WTC11 (cell line): ENCODE results near the gene NRF1. TPM values are rescaled to one million over a fixed set of nuclear protein-coding genes. Genes with fewer than 3 reads are reported as not detected.

Source experiments
- ATAC-seq: fragments of 200-7000 bp; cut with Tn5 transposase; 2 replicates; pipeline ENCODE4 v1.10.0; 2021; ENCODE audit warnings: mild to moderate bottlenecking, moderate library complexity
- CTCF ChIA-PET: fragments of 300-600 bp; sonication (Branson Sonifier 250); formaldehyde crosslinking; loops from one replicate; lab custom pipeline; 2021; ENCODE audit warnings: antibody characterized with exemption; lab: Charles Lee
- POLR2A ChIA-PET: fragments of 350-600 bp; sonication (Branson Sonifier 250); formaldehyde crosslinking; loops from one replicate; lab custom pipeline; 2021; ENCODE audit warnings: antibody characterized with exemption; lab: Charles Lee
- DNase-seq: peaks from one replicate; pipeline ENCODE4 v3.0.0; 2021; ENCODE audit warnings: low spot score
- H3K27ac Mint-ChIP-seq: 2 replicates; pipeline ENCODE4 v1.8.0; 2021; ENCODE audit warnings: mixed read lengths
- H3K27me3 Mint-ChIP-seq: 2 replicates; pipeline ENCODE4 v1.8.0; 2021; ENCODE audit warnings: low read depth, mild to moderate bottlenecking, moderate library complexity, mixed read lengths
- H3K36me3 Mint-ChIP-seq: 2 replicates; pipeline ENCODE4 v1.8.0; 2021; ENCODE audit warnings: mixed read lengths
- H3K4me1 Mint-ChIP-seq: 2 replicates; pipeline ENCODE4 v1.8.0; 2022; ENCODE audit warnings: mixed read lengths
- H3K4me3 Mint-ChIP-seq: 2 replicates; pipeline ENCODE4 v1.8.0; 2021; ENCODE audit warnings: mild to moderate bottlenecking, moderate library complexity, mixed read lengths
- H3K9me3 Mint-ChIP-seq: 2 replicates; pipeline ENCODE4 v1.8.0; 2021; ENCODE audit warnings: mixed read lengths
- ATF1 ChIP-seq: sonication (generic); formaldehyde crosslinking; IDR thresholded peaks from 2 replicates; pipeline ENCODE4 v1.8.1; 2023; ENCODE audit warnings: mild to moderate bottlenecking, moderate library complexity, missing genetic modification reagents
- ATF6 ChIP-seq: sonication (generic); formaldehyde crosslinking; IDR thresholded peaks from 2 replicates; pipeline ENCODE4 v1.8.1; 2023; ENCODE audit warnings: mild to moderate bottlenecking, missing genetic modification reagents
- CBFB ChIP-seq: sonication (generic); formaldehyde crosslinking; IDR thresholded peaks from 2 replicates; pipeline ENCODE4 v1.8.1; 2022; ENCODE audit warnings: mild to moderate bottlenecking, low read depth, missing genetic modification reagents
- CDX4 ChIP-seq: fragments of 250-450 bp; sonication (Bioruptor Pico); IDR thresholded peaks from 2 replicates; pipeline ENCODE4 v1.9.0; 2021; ENCODE audit warnings: moderate library complexity, mild to moderate bottlenecking, inconsistent platforms, borderline replicate concordance
- CREM ChIP-seq: sonication (generic); formaldehyde crosslinking; IDR thresholded peaks from 2 replicates; pipeline ENCODE4 v1.8.1; 2022; ENCODE audit warnings: mild to moderate bottlenecking, missing genetic modification reagents, moderate library complexity
- E2F1 ChIP-seq: sonication (generic); formaldehyde crosslinking; IDR thresholded peaks from 2 replicates; pipeline ENCODE4 v1.8.0; 2022; ENCODE audit warnings: mild to moderate bottlenecking, missing genetic modification reagents
- FOXP1 ChIP-seq: sonication (generic); formaldehyde crosslinking; IDR thresholded peaks from 2 replicates; pipeline ENCODE4 v1.8.0; 2022; ENCODE audit warnings: missing genetic modification reagents, mild to moderate bottlenecking, moderate library complexity, borderline replicate concordance
- GTF2I ChIP-seq: fragments of 250-450 bp; sonication (Bioruptor Pico); conservative IDR thresholded peaks from 2 replicates; pipeline ENCODE4 v1.4.0; 2021; ENCODE audit warnings: mild to moderate bottlenecking
- JAZF1 ChIP-seq: fragments of 250-450 bp; sonication (Bioruptor Pico); IDR thresholded peaks from 2 replicates; pipeline ENCODE4 v1.9.0; 2021; ENCODE audit warnings: moderate library complexity, mild to moderate bottlenecking, inconsistent platforms
- MAX ChIP-seq: sonication (generic); formaldehyde crosslinking; IDR thresholded peaks from 2 replicates; pipeline ENCODE4 v1.8.0; 2022; ENCODE audit warnings: mild to moderate bottlenecking, missing genetic modification reagents
- NFATC4 ChIP-seq: fragments of 250-450 bp; sonication (Bioruptor Pico); IDR thresholded peaks from 2 replicates; pipeline ENCODE4 v1.9.0; 2021; ENCODE audit warnings: mild to moderate bottlenecking
- OVOL2 ChIP-seq: fragments of 250-450 bp; sonication (Bioruptor Pico); IDR thresholded peaks from 2 replicates; pipeline ENCODE4 v1.9.0; 2021; ENCODE audit warnings: mild to moderate bottlenecking, borderline replicate concordance
- PRDM15 ChIP-seq: sonication (generic); formaldehyde crosslinking; IDR thresholded peaks from 2 replicates; pipeline ENCODE4 v1.8.0; 2022; ENCODE audit warnings: missing genetic modification reagents
- PRRX2 ChIP-seq: fragments of 250-450 bp; sonication (Bioruptor Pico); IDR thresholded peaks from 2 replicates; pipeline ENCODE4 v1.8.0; 2021; ENCODE audit warnings: mild to moderate bottlenecking
- USF1 ChIP-seq: sonication (generic); formaldehyde crosslinking; IDR thresholded peaks from 2 replicates; pipeline ENCODE4 v1.8.0; 2022; ENCODE audit warnings: mild to moderate bottlenecking, missing genetic modification reagents
- ZMAT4 ChIP-seq: fragments of 250-450 bp; sonication (Bioruptor Pico); IDR thresholded peaks from 2 replicates; pipeline ENCODE4 v1.9.0; 2021; ENCODE audit warnings: mild to moderate bottlenecking
- ZNF263 ChIP-seq: sonication (generic); formaldehyde crosslinking; IDR thresholded peaks from 2 replicates; pipeline ENCODE4 v1.8.1; 2022; ENCODE audit warnings: low read depth, mild to moderate bottlenecking, moderate library complexity, missing genetic modification reagents
- ZNF532 ChIP-seq: fragments of 250-450 bp; sonication (Bioruptor Pico); IDR thresholded peaks from 2 replicates; pipeline ENCODE4 v1.9.0; 2021; ENCODE audit warnings: mild to moderate bottlenecking, borderline replicate concordance
- ZNF671 ChIP-seq: fragments of 250-450 bp; sonication (Bioruptor Pico); IDR thresholded peaks from 2 replicates; pipeline ENCODE4 v1.8.0; 2021; ENCODE audit warnings: mild to moderate bottlenecking
- total RNA-seq: library from RNA; stranded (reverse); gene quantifications from 3 replicates; pipeline ENCODE4 v1.2.3, GENCODE V29; 2021

The NRF1 gene
- total RNA-seq, 1 experiment from 2014 or later = 16.4 TPM

GRCh38 chr7:129703751-129704150 lies 92.2 kb downstream of the NRF1 start:
- POLR2A ChIA-PET = interaction anchor here (0.6 to 0.9 kb wide), 3 partner anchors 42 to 152 kb away, joined by 3 to 5 read pairs (median 5); no protein-coding TSS in a partner anchor
- Mint-ChIP-seq H3K4me3 (no peak overlapping the region), H3K27me3 (no peaks in the 10 kb centered on the region), H3K27ac (no peak overlapping the region), H3K9me3 (no peaks in the 10 kb centered on the region), H3K36me3 (no peaks in the 10 kb centered on the region; the same call in 1 of the 2 replicates), H3K4me1 (peaks cover 6% of the 10 kb centered on the region)
- DNase-seq (no peak), ATAC-seq (no peak)
- TF ChIP-seq GTF2I (CRISPR knock-in tag) (no peak), ZNF671 (CRISPR knock-in tag) (no peak), ATF1 (CRISPR knock-in tag) (no peak)
- CTCF ChIA-PET = no interaction called here

- ATAC-seq = no peak
- peaks cover 28% of the 10 kb centered on the region for H3K36me3 Mint-ChIP-seq
- POLR2A ChIA-PET = no interaction called here
- CTCF ChIA-PET = no interaction called here
- H3K27me3 Mint-ChIP-seq = no peaks in the 10 kb centered on the region
- no peaks in the 10 kb centered on the region for H3K4me1 Mint-ChIP-seq
- TF ChIP-seq CDX4 (no peak), JAZF1 (no peak), ZMAT4 (CRISPR knock-in tag) (no peak), NFATC4 (CRISPR knock-in tag) (no peak), OVOL2 (no peak), E2F1 (CRISPR knock-in tag) (no peak), PRDM15 (CRISPR knock-in tag) (no peak), ATF6 (no peak), CBFB (CRISPR knock-in tag) (no peak), ZNF263 (CRISPR knock-in tag) (no peak), PRRX2 (no peak), ATF1 (CRISPR knock-in tag) (no peak), USF1 (CRISPR knock-in tag) (no peak), ZNF532 (CRISPR knock-in tag) (no peak), FOXP1 (CRISPR knock-in tag) (no peak), MAX (CRISPR knock-in tag) (no peak), CREM (CRISPR knock-in tag) (no peak)
- no peak overlapping the region for H3K27ac Mint-ChIP-seq
- no peak for DNase-seq
- no peaks in the 10 kb centered on the region for H3K9me3 Mint-ChIP-seq
- H3K4me3 Mint-ChIP-seq = no peak overlapping the region
Observed at GRCh38 chr7:129707910-129708499, 96.5 kb downstream of the NRF1 start.
